NCI-H146 treated with DMSO at 0.1 percent for 48 hours (cell line): ENCODE data around the gene RBM48.
"Not testable (repeated sequence)": the region's sequence is repeated elsewhere in the genome, so short reads cannot be mapped to it uniquely, and the experiment has no call there.

Source experiments
- DNase-seq: peaks from one replicate; lab custom pipeline; 2025; ENCODE audit not compliant: unreplicated experiment; lab: John Stamatoyannopoulos, UW

The RBM48 gene

GRCh38 chr7:92543542-92543941, 14.9 kb downstream of the RBM48 start:
- not testable (repeated sequence) for DNase-seq

- DNase-seq = not testable (repeated sequence)
Observed at GRCh38 chr7:92545116-92545515, 16.5 kb downstream of the RBM48 start.

DNA sequence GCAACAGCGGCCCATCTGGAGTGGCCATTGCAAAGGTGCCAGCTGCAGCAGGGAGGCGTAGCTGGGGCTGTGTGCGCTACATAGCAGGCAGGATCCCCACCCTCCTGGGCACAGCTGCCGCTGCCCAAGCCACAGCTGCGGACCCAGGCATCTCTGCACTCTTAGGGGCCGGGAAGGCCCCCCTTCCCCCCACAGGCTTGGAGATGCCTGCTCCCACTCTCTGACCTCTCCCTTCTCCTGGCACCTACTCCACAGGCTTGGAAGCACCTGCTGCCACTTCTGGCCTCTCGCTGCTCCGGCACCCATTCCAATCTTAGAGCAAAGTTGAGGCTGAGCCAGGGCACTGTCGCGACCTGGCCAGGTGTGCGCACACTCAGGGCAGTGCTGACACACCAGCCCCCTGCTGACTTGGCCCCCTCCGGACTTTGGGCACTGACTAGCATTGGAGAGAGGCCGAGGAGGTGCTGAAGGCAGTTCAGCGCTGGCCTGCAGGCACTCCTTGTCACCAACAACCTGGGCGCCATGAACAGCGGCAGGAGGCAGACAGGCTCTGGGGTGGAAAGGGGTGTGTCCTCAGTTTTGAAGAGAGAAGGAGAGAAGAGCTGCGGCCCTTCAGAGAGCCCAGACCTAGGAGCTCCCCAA, 18.4 kb downstream of the RBM48 start:
- no peak for DNase-seq

GRCh38 chr7:92547579-92547978, 19.0 kb downstream of the RBM48 start:
- no peak for DNase-seq

DNA sequence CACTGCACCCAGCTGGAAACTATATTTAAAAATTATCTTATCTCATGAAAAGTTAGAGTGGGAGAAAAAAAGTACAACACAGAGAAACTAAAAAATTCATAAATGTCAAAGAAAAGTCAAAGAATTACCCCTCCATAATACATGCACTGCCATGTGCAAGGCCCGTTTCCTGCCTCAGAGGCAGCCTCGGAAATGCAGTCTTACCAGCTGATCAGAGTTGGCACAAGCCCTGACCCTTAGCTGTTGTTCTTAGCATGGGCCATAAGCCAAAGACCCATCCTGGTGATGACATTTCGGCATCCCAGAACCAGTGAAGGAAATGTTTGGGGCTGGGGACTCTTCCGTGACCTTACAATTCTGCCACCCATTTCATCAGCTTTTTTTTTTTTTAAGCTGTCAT, 21.6 kb downstream of the RBM48 start:
- DNase-seq = no peak

DNA sequence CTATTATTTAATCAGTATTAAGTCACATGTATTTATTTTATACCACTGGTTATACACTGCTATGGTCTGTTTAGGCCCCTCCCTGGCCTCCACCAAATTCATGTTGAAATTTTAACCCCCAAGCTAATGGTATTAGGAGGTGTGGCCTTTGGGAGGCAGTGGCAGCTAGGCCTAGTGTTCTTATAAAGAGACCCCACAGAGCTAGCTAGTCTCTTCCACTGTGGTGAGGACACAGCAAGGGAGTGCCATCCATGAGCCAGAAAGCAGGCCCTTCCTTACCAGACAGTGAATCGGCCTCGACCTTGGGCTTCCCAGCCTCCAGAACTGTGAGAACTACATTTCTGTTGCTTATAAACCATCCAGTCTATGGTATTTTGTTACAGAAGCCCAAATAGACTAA, 28.7 kb downstream of the RBM48 start:
- DNase-seq = no peak

DNA sequence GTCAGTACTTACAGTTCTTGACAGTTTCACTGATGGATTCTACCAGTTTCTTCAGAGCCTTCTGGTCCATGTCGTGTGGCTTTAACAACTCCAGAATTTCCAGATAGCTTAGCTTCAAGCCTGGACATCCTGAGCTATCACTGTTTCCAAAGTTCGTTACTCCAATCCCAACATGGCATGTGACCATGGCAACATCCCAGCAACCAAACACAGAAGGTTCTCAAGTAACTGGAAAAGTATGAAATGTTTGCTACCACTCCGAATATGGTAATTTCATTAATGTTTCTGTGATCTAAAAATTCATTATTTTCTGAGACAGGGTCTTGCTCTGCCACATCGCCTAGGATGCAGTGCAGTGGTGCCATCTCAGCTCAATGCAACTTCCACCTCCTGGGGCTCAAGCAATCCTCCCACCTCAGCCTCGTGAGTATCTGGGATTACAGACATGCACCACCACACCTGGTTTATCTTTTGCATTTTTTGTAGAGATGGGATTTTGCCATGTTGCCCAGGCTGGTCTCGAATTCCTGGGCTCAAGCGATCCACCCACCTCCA, 29.3 kb downstream of the RBM48 start:
- DNase-seq = no peak

DNA sequence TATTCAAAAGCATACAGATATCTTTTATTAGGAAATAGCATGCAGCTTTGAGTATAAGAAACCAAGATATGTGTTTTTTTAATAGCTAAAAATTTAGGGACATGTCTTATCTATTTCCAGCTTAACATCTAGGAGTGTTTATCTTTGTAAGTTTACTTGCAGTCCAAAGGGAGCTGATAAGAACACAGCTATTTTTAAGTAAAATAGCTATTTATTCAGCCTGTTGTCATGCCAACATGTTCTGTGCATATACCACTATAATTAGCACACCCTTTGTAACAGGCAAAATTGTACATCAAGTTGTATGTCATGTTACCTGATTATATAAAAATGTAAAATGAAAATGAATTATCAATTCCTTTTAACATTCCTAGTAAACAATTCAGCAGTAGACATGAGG, 32.0 kb downstream of the RBM48 start:
- no peak for DNase-seq

DNA sequence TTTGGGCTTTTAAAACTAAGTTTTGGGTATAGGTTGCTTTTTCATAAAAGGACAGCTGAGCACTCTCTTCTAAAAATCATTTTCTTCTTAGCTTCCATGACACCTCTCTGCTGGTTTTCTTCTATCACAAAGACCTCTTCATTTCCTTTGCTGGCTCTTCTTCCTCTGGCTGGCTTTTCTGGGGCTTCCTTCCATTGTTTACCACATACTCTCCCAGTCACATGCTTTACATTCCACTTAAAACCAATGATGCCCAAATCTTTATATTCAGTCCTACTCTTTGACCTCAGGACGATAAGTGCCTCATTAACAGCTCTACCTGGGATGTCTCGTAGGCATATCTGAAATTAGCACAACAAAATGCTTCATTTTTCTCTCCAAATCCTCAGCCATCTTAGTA, 34.8 kb downstream of the RBM48 start:
- DNase-seq = no peak

GRCh38 chr7:92567460-92567859, 38.9 kb downstream of the RBM48 start:
- DNase-seq = no peak

DNA sequence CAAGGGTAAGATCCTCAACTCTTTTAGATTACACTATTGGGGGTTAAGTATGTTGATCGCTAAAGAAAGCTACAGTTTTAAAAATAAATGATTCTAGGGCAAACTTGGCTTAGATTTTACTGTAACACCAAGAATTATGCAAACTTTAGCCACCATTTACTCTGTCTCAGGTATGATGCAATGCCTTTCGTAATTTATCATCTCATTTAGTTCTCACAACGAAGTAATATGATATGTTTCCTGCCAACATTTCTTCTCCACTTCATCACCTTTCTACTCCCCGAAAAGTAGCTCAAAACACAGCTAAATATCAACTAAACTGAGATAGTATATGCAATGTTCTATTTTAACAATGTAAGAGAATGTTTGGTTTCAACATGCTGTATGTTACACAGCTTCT, 40.5 kb downstream of the RBM48 start:
- DNase-seq = no peak

- no peak for DNase-seq
Observed at GRCh38 chr7:92576296-92576695, 47.7 kb downstream of the RBM48 start.

- no peak for DNase-seq
Observed at GRCh38 chr7:92582948-92583347, 54.4 kb downstream of the RBM48 start.

DNA sequence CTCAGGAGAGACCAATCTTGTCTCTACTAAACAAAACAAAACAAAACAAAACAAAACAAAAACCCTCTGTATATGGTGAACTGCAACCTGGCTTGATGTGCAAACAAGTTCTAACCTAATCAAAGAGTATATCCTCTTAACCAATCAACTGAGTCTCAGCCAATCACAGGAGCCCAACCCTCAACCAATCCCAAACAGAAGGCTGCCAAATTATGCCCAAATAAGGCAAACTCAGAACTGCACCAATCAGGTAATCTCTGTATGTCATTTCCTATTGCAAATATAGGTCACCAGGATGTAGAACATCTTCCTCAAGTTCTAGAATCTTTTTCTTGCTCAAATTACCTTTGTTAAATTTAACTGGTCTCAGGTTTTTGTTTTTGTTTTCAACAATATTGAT, 56.4 kb downstream of the RBM48 start:
- no peak for DNase-seq

- DNase-seq = no peak
Observed at GRCh38 chr7:92586403-92586802, 57.8 kb downstream of the RBM48 start.

- DNase-seq = no peak
Observed at GRCh38 chr7:92586841-92587240, 58.2 kb downstream of the RBM48 start.
